Hippocampal formation (tissue), 2 donors: ENCODE measurements around the gene SPACA4.

Source experiments
- DNase-seq, 2 donors: peaks; one replicate each; lab custom pipeline; 2025; lab: John Stamatoyannopoulos, UW

Gene SPACA4

GRCh38 chr19:48650974-48651682 is 44.6 kb downstream of the SPACA4 start:
- DNase-seq, result no peak

- no peak for DNase-seq
These were observed 45.1 kb downstream of the SPACA4 start for GRCh38 chr19:48651683-48652048.

GRCh38 chr19:48654299-48655059 is 47.9 kb downstream of the SPACA4 start:
- DNase-seq, result no peak

GRCh38 chr19:48656840-48657474 is 50.4 kb downstream of the SPACA4 start:
- DNase-seq, result no peak
